ENCODE results near the gene AGRN.

DNA sequence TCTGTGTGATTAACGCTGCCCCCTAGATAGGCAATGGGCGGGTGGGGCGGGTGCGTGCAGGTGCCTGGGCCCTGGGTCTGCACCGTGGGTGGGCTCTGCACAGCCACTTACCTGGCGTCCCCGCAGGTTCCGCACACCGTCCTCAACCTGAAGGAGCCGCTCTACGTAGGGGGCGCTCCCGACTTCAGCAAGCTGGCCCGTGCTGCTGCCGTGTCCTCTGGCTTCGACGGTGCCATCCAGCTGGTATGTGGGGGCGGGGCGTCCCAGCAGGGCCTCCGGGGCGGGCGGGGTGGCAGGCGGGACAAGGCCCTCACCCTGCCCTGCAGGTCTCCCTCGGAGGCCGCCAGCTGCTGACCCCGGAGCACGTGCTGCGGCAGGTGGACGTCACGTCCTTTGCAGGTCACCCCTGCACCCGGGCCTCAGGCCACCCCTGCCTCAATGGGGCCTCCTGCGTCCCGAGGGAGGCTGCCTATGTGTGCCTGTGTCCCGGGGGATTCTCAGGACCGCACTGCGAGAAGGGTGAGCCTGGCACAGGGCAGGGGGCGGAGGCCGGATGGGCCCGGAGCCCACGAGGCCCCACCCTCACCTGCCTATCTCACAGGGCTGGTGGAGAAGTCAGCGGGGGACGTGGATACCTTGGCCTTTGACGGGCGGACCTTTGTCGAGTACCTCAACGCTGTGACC lies 31.3 kb downstream of the AGRN start:
- TF ChIP-seq, protein P1, sequence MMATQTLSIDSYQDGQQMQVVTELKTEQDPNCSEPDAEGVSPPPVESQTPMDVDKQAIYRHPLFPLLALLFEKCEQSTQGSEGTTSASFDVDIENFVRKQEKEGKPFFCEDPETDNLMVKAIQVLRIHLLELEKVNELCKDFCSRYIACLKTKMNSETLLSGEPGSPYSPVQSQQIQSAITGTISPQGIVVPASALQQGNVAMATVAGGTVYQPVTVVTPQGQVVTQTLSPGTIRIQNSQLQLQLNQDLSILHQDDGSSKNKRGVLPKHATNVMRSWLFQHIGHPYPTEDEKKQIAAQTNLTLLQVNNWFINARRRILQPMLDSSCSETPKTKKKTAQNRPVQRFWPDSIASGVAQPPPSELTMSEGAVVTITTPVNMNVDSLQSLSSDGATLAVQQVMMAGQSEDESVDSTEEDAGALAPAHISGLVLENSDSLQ (IDR thresholded peaks at IDR 0.05): no peak
- TF ChIP-seq FOXA1 (IDR thresholded peaks at IDR 0.05) (no peak), L3MBTL2 (conservative IDR thresholded peaks at IDR 0.05) (no peak), SUZ12 (IDR thresholded peaks at IDR 0.05) (no peak), LEF1 (IDR thresholded peaks at IDR 0.05; ENCODE audit: borderline replicate concordance) (no peak)
